HuH-7 (cell line): ENCODE measurements around the gene BACH2.
"Not testable (repeated sequence)": the region's sequence is repeated elsewhere in the genome, so short reads cannot be mapped to it uniquely, and the experiment has no call there.

ENCODE experiments used
- DNase-seq: peaks from one replicate; pipeline ENCODE4 v3.0.0; 2011; ENCODE audit warnings: low spot score

The BACH2 gene

DNA sequence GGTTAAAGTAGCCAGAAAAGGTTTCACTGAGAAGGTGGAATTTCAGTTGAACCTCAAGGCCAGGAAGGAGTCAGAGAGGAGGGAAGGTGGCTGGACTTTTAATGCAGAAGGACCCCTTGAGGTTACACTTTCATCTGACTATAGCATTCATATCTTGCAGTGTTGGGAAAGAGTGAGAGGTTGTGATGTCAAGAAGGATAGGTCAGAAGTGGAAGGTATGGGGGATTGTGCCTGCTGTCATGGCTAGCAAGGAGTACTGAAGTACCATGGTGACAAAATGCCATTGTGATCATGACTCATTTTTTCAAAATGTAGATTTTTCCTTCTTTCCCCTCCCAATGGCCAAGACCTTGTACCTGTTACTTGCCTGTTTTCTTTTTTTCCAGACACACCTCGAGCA lies 5.2 kb upstream of the BACH2 start:
- no peak for DNase-seq

DNA sequence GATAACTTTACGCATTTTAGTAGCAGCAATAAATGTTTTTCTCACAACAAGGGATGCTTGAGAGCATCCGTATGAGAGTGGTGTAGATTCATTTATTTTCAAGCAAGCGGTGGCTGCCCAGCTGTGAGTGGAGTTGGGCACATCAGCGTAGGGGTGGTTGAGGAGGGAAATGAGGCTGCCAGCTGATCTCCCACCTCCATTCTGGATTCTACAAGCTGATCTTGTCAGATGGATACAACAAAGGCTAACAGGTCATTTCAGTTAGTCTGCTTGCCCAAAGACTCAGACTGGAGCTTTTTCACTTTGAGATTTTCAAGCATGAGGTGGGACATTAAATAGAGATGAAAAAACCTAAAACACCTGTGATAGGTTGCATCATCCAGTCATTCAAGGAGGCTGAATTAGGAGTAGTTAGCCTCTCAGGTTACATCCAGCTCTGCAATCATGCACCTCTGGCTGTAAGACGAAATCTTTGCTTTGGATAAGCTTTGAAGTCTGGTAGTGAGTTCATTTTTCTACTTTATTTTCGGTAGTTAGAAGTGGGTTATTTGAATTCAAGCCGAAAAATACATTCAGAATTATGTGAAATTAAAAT lies 1.9 kb upstream of the BACH2 start:
- DNase-seq = no peak

DNA sequence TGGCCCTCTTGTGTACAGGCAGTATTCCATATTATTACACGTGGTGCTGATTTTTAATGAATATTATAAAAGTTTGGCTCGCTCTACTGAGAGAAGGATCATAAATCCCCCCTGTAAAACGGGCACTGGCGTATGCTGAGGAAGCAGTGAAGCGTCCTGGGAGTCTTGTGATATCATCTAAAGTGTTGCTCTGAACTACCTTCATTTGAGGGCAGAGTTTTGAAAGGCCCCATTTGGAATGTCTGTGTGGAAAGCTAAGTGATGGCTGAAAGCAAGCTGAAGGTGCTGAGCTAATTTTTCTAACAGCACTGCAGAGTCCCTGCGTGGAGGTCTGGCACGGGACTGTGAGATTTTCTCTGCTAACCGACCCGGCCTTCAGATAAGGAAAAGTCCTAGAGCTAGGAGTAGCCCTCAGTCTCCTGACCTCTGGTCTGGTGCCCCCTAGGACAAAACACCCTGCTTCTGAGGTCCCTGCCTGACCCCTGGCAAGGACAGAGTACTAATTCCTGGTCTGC lies 1.3 kb upstream of the BACH2 start:
- no peak for DNase-seq

DNA sequence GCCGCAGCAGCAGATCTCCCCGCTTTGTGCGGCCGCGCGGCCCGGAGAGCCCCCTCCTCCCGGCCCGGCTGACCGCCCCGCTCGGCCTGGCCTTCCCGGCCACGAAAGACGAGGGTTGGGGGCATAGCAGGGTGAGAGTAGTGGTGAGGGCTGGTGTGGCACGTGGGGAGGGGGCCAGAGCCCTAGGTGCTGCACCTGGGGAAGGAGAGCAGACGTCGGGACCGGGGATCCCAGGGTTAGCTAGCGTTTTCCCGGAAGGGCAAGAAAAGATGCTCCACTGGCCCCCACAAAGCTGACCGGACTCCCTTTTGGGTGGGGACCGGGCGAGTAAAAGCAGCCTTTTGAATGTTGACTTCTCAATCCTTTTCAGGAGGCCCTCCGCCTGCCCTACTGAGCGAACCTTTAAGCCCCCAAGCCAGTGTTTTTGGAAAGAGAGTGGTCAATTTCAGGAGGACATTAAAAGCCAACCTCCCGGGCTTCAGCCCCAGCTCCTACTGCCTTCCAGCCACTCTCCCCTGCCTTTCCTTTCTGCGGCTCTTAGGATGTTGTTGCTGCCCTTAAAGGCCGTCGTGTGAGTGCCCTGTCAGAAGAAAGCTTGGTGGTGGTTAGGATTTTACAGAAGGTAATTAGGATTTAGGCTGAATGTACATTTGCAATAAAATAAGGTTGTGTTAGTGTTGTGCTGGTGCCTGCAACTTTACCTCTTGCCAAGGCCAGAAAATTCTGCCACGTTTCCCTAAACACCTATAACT lies 648 bp upstream of the BACH2 start:
- peak; percentile 33 for DNase-seq

DNA sequence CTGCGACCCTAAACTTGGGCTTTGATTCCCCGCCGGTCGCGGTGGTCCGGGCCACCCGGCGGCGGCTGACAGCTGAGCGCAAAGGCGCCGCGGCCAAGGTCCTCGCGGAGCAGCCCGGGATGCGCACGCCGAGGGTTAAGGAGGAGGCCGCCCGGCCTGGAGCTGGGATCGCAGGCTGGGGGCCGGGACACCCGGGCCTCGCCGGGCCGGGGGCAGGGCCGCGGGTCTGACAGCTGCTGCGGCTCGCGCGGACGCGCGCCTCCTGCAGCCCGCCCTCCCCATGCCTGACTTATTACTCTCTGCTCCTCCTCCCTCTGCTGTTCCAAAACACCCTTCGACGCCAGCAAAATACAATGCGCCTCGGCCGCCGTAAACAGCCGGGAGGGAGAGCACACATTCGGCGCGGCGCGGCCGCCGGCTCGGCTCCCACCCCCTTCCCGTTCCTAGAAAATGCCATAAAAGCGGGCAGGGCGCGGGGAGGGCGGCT lies 746 bp downstream of the BACH2 start:
- DNase-seq = peak; percentile 65

DNA sequence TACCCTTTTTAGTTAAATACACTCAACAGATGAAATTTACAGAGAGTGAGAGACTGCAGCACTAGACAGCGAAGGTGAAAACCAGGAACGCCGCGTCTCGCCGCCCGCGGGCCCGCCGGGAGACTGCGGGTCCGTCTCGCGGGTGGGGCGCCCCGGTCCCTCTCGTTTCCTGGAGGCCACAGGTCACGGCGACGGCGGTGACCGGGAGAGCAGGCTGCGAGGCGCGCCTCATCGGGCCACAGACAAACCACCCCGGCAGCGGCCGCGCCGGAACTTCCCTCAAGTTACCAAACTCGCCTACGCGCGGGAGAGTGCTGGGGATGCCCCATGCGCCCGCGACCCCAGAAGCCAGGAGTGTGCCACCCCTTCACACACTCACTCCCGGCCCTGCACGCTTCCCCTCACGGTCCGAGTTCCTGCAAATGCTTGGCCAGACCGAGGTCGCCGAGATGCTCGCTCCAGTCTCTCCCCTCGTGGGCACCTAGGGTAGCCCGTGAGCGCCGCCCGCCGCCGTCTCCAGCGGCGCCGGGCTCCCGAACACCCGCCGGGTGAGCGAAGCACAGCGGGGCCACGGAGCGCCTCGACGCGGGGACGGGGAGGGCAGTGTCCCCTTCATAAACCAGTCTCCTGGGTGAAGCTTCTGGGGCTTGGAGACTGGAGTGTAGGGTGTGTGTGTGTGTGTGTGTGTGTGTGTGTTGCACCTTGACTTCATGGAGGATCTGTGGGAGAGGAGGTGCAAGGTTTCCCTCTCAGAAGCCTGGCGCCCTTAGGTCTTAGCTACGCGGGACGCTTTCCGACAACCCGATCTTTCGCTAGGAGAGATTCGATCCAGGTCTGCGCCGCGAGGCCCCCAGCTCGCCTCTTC lies 1.4 kb downstream of the BACH2 start:
- DNase-seq = peak; percentile 61

DNA sequence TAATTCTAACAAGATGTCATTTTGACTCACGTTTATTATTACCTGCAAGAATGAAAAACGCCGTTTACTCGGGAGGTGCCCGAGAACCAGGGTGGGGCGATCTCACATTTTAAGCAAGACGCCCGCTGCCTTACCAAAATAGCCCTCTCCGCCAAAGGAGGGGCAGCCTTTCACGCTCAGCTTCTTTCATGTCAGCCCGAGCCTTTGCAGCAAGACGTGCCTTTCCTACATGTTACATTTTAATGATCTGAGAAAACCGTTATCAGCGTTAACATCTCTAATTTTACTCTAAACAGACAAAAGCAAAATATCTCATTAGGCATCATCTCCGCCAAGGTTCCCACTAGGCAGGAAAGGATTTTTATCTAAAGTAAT lies 2.0 kb downstream of the BACH2 start:
- no peak for DNase-seq

DNA sequence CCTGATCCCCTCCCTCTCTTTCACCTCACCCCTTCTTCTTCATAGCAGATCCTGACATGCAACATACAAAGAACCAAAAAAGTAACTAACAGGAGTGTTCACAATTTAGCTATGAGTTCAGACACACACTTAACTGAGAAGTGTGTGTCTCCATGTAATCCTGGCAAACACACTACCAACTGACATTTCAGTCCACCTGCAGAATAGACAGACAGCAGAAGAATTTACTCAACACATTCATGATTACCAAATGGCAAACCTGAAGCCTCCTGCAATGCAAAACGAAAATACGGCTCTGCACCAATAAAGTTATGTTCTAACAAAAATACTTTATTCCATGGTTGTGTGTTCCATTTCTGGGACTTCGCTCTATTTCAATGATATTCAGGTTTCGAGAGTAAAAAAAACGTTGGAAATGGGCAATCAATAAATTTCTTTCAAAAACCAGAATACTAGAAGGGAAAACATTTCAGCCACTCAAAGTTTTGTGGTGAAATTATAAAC lies 2.6 kb downstream of the BACH2 start:
- no peak for DNase-seq

DNA sequence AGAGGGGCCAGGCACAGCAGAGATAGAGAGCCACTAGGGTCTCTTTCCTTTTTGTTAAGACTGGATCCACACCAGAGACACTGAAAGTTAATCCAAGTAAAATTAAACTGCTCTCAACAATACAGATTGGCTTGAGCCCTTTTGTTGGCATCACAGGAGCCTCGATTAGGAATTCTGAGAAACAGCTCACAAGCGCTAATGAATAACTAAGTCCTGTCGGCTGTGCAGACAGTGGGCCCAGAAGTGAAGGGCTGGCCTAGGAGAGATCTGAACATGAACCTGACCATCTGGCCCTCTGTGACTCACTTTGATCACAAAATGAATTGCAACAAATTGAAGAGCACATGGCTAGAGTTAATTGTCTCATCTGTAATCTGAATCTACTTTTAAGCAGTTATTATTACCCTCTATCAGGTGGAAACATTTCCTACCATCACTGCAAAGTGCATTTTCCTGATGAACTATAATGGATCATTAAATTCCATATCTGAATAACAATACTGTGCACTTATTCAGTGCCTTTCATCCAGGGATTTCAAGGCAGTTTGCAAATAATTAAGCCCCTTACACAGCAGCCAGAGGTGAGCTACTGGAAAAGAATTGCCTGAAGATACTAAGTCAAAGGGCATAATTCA lies 3.2 kb downstream of the BACH2 start:
- DNase-seq = no peak

DNA sequence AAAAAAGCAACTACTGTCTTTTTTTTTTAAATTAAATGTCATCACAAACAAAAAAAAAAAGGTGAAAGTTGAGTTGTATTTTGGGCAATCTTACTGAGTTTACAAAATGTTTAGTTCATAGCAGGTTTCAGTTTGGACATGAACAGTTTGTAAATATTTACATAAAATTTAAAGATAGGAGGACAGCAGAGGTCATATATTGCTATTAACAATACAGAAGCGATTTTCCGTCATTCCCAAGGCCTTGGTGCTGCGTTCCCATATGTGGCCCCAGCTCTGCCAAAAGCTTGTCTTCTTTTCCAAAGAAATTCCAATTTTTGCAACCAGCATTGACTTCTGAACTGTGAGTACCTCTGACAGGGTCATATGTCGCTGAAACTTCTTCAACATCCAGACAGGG lies 5.1 kb downstream of the BACH2 start:
- no peak for DNase-seq

DNA sequence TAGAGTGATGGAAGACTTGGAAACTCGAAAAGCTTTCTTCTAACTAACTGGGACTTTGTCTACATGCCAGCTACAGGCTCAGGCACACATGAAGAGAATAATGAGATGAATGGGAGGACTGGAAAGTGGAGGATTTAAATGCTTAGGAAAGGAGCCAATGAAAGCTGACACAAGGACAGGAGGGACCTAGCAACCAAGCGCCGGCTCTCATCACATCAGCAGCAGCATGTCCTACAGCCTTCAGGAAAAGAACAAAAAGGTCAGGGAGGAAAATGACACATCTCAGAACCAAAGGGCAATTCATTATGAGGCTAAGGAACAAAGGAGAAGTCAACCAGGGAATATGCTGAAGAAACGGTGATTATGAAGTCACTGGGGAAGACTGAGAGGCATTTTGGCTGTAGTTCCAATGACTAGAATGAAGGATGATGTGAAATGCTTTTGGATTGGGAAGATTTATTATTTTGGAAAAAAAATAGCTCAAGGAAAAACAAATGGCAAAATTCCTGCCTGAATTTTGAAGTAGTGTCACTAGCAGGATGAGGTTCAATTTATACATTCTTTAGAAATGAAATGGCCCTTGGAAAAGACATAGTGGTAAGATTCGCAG lies 5.7 kb downstream of the BACH2 start:
- DNase-seq = no peak

DNA sequence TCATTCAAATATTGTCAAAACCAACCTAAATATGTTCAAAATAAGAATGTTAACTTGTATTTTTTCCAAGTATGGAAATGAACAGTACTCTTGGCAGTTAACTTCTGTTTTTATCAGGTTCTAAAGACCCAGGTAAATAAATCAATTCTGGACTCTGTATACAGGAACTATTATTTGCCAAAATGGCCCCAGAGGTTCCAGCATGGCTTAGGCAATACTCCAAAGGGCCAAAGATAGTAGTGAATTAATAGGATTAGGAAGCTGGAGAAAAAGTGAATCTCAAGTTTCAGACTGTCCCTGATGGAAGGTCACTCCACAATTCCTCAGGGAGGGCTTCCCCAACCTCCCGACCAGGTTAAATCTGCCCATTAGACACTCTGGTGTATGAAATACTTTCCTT lies 6.7 kb downstream of the BACH2 start:
- no peak for DNase-seq

DNA sequence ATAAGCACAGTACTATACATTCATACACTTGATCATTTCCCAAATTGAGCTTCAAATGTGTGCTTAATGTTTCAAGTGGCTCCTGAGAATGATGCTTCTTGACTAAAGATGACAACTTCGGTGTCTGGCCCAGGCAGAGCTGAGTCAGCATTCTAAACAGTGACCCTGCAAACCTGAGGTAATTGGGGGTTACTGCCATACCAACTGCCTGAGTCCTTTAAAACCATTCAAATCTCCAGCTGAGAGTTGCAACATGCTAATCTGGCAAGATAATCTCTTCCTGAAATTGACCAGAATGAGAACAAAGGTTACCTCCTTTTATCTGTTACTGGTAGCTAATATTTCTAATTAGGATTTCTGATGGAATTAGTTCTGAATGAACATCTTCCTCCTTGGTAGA lies 8.2 kb downstream of the BACH2 start:
- DNase-seq = no peak

DNA sequence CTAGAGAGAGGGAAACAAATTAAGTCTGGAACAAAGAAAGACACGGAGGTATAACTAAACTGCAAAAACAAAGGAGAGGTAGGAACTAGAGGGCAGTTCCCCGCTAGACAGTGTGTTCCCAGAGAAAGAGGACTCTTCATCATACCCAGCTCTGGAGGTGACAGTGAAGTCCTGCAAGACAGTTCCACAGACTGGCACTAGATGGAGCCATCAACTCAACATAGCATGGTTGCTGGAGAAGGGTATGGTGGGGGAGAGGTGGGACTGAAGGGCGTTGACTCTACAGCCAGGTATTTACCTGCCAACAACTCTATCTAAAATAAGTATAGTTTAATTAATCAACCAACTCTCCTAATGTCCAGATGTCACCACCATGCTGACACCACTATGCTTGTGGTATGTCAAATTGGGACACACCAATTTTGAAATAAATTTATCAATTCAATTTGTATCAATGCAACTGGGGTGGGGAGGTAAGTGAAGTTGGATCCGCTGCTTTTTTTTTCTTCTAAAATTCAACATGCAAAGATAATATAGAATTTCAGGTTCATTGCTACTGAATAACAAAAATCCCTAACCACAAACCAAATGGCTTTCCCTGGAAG lies 9.7 kb downstream of the BACH2 start:
- DNase-seq = peak; percentile 52

DNA sequence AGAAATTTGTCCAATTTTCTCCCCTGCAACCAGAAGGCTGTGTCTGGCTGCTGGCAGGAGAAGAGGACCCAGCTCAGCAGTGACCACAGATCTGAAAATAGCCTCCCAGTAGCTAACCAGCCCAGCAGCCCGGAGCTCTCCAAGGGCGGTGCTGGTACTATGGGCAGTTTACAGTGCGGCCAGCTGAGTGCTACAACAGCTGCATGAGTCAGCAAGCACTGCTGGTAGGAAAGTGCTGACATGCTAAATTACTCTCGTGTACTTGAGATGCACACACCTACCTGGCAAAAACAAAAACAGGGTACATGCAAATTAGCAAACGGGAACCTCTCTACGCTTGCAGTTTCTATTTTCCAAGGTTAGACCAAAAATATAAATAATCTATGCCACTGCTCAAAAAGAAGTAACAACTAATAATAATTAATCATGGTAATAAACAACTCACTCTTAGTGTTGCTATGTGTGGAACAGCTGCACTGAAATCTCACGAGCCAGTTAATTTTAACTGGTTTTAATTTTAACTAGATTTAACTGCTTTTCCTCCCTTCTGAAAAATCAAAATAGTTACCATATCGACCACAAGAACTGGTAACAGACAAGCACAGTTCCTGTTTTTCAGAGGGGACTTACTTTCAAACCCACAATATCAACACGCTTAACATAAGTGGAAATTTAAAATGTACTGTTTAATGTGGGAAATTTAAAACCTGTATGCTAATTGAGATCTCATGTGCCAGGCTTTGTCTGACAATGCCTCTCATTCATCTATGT lies 10.8 kb downstream of the BACH2 start:
- DNase-seq = peak; percentile 48

DNA sequence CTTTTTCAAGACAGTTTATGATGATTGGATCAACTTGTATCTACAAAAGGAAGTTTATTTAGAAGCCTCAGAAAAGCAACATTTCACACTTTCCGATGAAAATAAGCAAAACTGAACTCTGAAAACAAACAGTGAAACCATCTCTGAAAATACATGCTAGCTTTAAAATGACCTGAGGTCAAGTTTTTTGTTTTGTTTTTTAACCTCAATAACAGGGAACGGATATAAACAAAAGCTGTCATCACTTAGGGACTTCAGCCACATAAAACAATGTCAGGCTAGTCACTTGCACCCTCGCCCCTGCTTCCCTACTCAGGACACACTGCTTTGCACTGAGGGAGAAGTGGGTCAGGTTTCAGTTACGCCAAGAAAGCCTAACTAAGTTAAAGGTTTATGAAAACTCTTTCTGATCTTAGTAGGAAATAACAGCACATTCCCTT lies 11.6 kb downstream of the BACH2 start:
- DNase-seq = no peak

DNA sequence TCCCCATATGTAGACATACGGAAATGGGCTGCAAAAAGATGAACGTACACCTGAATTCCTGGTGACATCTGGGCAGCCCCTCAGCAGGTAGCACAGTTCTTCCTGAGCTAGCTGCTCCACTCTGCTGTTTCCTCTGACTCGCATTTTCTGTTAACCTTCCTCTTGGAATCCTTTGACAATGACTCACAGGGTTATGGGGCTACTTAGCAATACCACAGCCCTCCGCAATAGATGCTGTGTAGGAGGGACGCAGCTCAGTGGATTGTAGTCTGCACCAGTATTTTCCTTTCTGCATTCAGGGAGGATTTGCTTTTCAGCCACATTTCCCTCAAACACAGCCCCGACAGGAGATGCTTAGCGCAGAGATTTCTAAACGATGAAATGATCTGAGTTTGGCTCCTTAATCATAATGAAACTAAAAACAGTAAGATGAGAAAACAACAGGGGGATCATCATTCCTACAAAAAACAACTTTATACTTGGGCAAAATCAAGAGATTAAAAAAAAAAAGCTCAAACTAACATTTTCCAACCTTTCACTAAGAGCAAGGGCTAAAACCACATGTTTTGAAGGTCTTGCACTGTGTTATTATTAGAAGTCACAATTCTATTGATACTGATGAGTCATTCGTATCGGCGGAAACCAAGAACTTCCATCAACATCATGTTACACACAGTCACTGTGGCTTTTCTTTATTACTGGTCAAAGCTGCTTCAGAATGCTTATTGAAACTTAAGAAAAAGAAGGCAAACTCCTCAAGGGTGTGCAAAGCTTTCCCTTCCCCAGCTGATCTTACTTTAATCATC lies 12.2 kb downstream of the BACH2 start:
- no peak for DNase-seq

DNA sequence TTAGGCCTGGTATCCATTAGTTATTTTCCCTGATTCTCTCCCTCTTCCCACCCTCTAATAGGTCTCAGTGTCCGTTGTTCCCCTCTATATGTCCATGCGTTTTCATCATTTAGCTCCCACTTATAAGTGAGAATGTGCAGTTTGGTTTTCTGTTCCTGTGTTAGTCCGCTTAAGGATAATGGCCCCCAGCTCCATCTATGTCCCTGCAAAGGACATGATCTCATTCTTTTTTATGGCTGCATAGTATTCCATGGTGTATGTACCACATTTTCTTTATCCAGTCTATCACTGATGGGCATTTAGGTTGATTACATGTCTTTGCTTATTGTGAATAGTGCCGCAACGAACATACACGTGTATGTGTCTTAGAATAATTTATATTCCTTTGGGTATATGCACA lies 14.4 kb downstream of the BACH2 start:
- not testable (repeated sequence) for DNase-seq

DNA sequence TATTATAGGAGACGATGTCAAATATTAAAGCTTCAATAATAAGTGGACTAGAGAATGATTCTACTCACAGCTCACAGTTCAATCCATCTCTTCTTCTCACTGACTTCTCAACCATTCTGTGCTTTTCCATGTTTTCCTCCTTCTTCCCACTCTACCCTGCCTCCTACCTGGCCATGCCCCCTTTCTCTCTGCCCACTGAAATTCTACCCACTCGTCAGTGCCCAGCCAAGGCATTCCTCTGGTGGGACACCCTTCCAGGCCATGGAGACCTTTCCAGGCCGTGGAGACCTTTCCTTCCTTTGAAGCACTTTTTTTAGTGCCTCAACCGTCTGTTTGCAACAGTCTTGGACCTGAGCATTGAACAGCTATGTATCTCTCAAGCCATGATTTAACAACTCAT lies 18.5 kb downstream of the BACH2 start:
- no peak for DNase-seq
